HEK293T (cell line): ENCODE data around the gene ERRFI1.

ENCODE experiments used
- BHLHE40 ChIP-seq: fragments of 450-650 bp; IDR thresholded peaks from 2 replicates; pipeline ENCODE4 v1.6.1; 2016; ENCODE audit warnings: mild to moderate bottlenecking, moderate library complexity, borderline replicate concordance
- CTBP1 ChIP-seq: fragments of 450-650 bp; IDR thresholded peaks from 2 replicates; pipeline ENCODE4 v1.6.1; 2016; ENCODE audit warnings: borderline replicate concordance
- ELF4 ChIP-seq: fragments of 450-650 bp; IDR thresholded peaks from 2 replicates; pipeline ENCODE4 v1.6.1; 2017; ENCODE audit warnings: antibody characterized with exemption
- FOXA1 ChIP-seq: fragments of 450-650 bp; IDR thresholded peaks from 2 replicates; pipeline ENCODE4 v1.6.1; 2016; ENCODE audit warnings: mild to moderate bottlenecking
- FOXK2 ChIP-seq: fragments of 450-650 bp; IDR thresholded peaks from 2 replicates; pipeline ENCODE4 v1.6.1; 2016; ENCODE audit warnings: mild to moderate bottlenecking
- FOXM1 ChIP-seq: fragments of 450-650 bp; IDR thresholded peaks from 2 replicates; pipeline ENCODE4 v1.6.1; 2017; ENCODE audit warnings: mild to moderate bottlenecking, borderline replicate concordance
- HDGF ChIP-seq: fragments of 450-650 bp; IDR thresholded peaks from 2 replicates; pipeline ENCODE4 v1.6.1; 2017; ENCODE audit warnings: antibody characterized with exemption, borderline replicate concordance
- NFRKB ChIP-seq: fragments of 450-650 bp; IDR thresholded peaks from 2 replicates; pipeline ENCODE4 v1.6.1; 2016; ENCODE audit warnings: mild to moderate bottlenecking, moderate library complexity
- PKNOX1 ChIP-seq: fragments of 450-650 bp; IDR thresholded peaks from 2 replicates; pipeline ENCODE4 v1.6.1; 2016
- SP1 ChIP-seq: fragments of 450-650 bp; IDR thresholded peaks from 2 replicates; pipeline ENCODE4 v1.6.1; 2017
- SUZ12 ChIP-seq: fragments of 450-650 bp; IDR thresholded peaks from 2 replicates; pipeline ENCODE4 v1.6.1; 2016; ENCODE audit warnings: mild to moderate bottlenecking
- TARDBP ChIP-seq: fragments of 450-650 bp; IDR thresholded peaks from 2 replicates; pipeline ENCODE4 v1.6.1; 2016
- ZNF384 ChIP-seq: fragments of 450-650 bp; IDR thresholded peaks from 2 replicates; pipeline ENCODE4 v1.6.1; 2016

GRCh38 chr1:7973086-7973485 lies 53.0 kb downstream of the ERRFI1 start:
- TF ChIP-seq FOXM1 (no peak), FOXA1 (no peak), BHLHE40 (no peak), ELF4 (no peak), SP1 (no peak), NFRKB (no peak), PKNOX1 (no peak), HDGF (no peak), TARDBP (no peak), CTBP1 (no peak), SUZ12 (no peak), FOXK2 (no peak), ZNF384 (no peak)
